ENCODE data around the gene SLC24A3. TPM values are rescaled to one million over a fixed set of nuclear protein-coding genes. Genes with fewer than 3 reads are reported as not detected.

Gene SLC24A3
- polyA plus RNA-seq, 1 donor (not counting 4 experiments of a cell fraction or from before 2014, with no cell fraction given) = 0.17 TPM

DNA sequence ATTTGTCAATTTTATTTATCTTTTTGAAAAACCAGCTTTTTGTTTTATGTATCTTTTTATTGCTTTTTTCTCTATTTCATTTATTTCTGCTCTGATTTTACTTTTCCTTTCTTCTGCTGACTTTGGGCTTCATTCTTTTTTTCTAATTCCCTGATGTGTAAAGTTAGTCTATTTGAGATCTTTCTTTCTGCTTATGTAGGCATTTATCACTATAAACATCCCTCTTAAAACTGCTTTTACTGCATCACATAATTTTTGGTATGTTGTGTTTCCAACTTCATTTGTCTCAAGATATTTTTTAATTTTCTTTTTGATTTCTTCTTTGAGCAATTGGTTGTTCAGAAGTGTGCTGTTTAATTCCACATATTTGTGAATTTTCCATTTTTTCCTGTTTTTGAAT, 174.8 kb downstream of the SLC24A3 start:
- dilution Hi-C loops (cut with MboI; ENCODE audit: extremely low pct_ligation_motif_present, low sequenced_read_pairs) = no loop called here
- H4K20me1 ChIP-seq (ENCODE audit: control insufficient read depth, extremely low read depth, insufficient read depth, low read length) = no peaks in the 10 kb centered on the region
- no peak for DNase-seq (ENCODE audit: low read depth, low spot score)
- H3K27me3 ChIP-seq (ENCODE audit: control insufficient read depth, extremely low read depth, insufficient read depth, low read length) = no peaks in the 10 kb centered on the region
- no peak for FAIRE-seq
- no peaks in the 10 kb centered on the region for H3K36me3 ChIP-seq (ENCODE audit: control insufficient read depth in 2 of 2, extremely low read depth in 1 of 2, insufficient read depth in 2 of 2, low read length in 2 of 2)
- no peaks in the 10 kb centered on the region for H3K9me1 ChIP-seq (ENCODE audit: control insufficient read depth, extremely low read depth, insufficient read depth, low read length)
- H3K4me2 ChIP-seq (ENCODE audit: control insufficient read depth, extremely low read depth, insufficient read depth, low read depth, low read length) = no peak overlapping the region
- H2AFZ ChIP-seq (ENCODE audit: control insufficient read depth, low read length) = no peak overlapping the region
- H3K9ac ChIP-seq (ENCODE audit: control insufficient read depth, extremely low read depth, insufficient read depth, low read length) = no peak overlapping the region
- TF ChIP-seq, protein P1, sequence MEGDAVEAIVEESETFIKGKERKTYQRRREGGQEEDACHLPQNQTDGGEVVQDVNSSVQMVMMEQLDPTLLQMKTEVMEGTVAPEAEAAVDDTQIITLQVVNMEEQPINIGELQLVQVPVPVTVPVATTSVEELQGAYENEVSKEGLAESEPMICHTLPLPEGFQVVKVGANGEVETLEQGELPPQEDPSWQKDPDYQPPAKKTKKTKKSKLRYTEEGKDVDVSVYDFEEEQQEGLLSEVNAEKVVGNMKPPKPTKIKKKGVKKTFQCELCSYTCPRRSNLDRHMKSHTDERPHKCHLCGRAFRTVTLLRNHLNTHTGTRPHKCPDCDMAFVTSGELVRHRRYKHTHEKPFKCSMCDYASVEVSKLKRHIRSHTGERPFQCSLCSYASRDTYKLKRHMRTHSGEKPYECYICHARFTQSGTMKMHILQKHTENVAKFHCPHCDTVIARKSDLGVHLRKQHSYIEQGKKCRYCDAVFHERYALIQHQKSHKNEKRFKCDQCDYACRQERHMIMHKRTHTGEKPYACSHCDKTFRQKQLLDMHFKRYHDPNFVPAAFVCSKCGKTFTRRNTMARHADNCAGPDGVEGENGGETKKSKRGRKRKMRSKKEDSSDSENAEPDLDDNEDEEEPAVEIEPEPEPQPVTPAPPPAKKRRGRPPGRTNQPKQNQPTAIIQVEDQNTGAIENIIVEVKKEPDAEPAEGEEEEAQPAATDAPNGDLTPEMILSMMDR (optimal IDR thresholded peaks at IDR 0.05 in 1 of 3, IDR thresholded peaks at IDR 0.05 in 1 of 3, conservative IDR thresholded peaks at IDR 0.05 in 1 of 3; ENCODE audit: extremely low read depth in 1 of 3, insufficient read depth in 2 of 3, low read length in 3 of 3) = no peak
- no peak for TF ChIP-seq EZH2 (IDR thresholded peaks at IDR 0.05; ENCODE audit: low read length)
- no peaks in the 10 kb centered on the region for H3K9me3 ChIP-seq (ENCODE audit: control insufficient read depth, low read depth, low read length)
- no peak overlapping the region for H3K4me3 ChIP-seq (ENCODE audit: control insufficient read depth in 2 of 3, extremely low read depth in 1 of 3, insufficient read depth in 2 of 3, low read depth in 1 of 3, low read length in 3 of 3)
- H3K27ac ChIP-seq (ENCODE audit: control insufficient read depth, insufficient read depth, low read length) = no peak overlapping the region
- no peaks in the 10 kb centered on the region for H3K79me2 ChIP-seq (ENCODE audit: control insufficient read depth, insufficient read depth, low read length)
- H3K4me1 ChIP-seq (ENCODE audit: control insufficient read depth, extremely low read depth, insufficient read depth, low read length) = no peaks in the 10 kb centered on the region

DNA sequence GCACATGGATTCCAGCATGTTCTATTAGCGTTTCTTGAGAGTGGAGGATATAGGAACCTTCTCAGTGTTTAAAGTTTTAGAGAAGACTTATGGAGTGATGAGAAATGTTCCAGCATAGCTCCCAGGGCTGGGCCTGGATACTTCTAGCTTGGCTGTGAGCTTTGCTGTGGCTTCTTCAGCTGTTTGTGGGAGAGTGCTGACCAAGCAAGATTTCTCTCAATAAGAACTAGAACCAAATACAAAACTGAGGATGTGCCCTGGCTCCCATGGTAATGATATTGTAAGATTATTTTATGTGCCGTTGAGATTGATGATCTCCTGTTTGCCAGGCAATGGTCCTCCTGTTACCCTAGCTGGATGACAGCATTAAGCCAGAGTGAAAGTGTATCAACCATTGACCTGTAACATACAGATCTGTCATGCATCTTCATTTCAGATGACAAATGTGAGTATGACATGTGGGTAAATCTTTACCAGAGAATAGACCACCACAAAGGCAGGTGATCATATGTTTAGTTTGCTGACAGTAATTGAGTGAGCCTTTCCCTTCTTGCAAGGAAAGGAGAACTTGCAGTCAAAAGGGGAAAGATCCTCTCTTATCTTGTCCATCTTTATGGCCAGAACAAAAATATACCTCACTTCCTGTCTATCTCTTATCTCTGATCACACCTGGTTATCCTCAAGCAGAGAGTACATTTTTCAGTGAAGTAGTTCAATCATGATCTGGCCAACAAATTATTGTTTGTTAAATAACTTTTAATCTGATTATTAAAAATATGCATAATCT, 180.1 kb downstream of the SLC24A3 start:
- no peaks in the 10 kb centered on the region for H3K9me3 ChIP-seq (ENCODE audit: control insufficient read depth, low read depth, low read length)
- H4K20me1 ChIP-seq (ENCODE audit: control insufficient read depth, extremely low read depth, insufficient read depth, low read length) = no peaks in the 10 kb centered on the region
- no peak overlapping the region for H3K4me3 ChIP-seq (ENCODE audit: control insufficient read depth in 2 of 3, extremely low read depth in 1 of 3, insufficient read depth in 2 of 3, low read depth in 1 of 3, low read length in 3 of 3)
- H3K9ac ChIP-seq (ENCODE audit: control insufficient read depth, extremely low read depth, insufficient read depth, low read length) = no peak overlapping the region
- H3K4me2 ChIP-seq (ENCODE audit: control insufficient read depth, extremely low read depth, insufficient read depth, low read depth, low read length) = no peak overlapping the region
- H3K36me3 ChIP-seq (ENCODE audit: control insufficient read depth in 2 of 2, extremely low read depth in 1 of 2, insufficient read depth in 2 of 2, low read length in 2 of 2) = no peaks in the 10 kb centered on the region
- dilution Hi-C loops (cut with MboI; ENCODE audit: extremely low pct_ligation_motif_present, low sequenced_read_pairs) = no loop called here
- DNase-seq (ENCODE audit: low read depth, low spot score) = no peak
- no peaks in the 10 kb centered on the region for H3K9me1 ChIP-seq (ENCODE audit: control insufficient read depth, extremely low read depth, insufficient read depth, low read length)
- no peaks in the 10 kb centered on the region for H3K27me3 ChIP-seq (ENCODE audit: control insufficient read depth, extremely low read depth, insufficient read depth, low read length)
- no peak overlapping the region for H2AFZ ChIP-seq (ENCODE audit: control insufficient read depth, low read length)
- TF ChIP-seq, protein P1 (optimal IDR thresholded peaks at IDR 0.05 in 1 of 3, IDR thresholded peaks at IDR 0.05 in 1 of 3, conservative IDR thresholded peaks at IDR 0.05 in 1 of 3; ENCODE audit: extremely low read depth in 1 of 3, insufficient read depth in 2 of 3, low read length in 3 of 3) = no peak
- TF ChIP-seq EZH2 (IDR thresholded peaks at IDR 0.05; ENCODE audit: low read length) = no peak
- no peaks in the 10 kb centered on the region for H3K4me1 ChIP-seq (ENCODE audit: control insufficient read depth, extremely low read depth, insufficient read depth, low read length)
- no peak for FAIRE-seq
- no peak overlapping the region for H3K27ac ChIP-seq (ENCODE audit: control insufficient read depth, insufficient read depth, low read length)
- H3K79me2 ChIP-seq (ENCODE audit: control insufficient read depth, insufficient read depth, low read length) = no peaks in the 10 kb centered on the region
